ENCODE results near the gene DAP3. TPM values are rescaled to one million over a fixed set of nuclear protein-coding genes. Genes with fewer than 3 reads are reported as not detected.

Gene DAP3
- total RNA-seq, 1 experiment from 2014 or later = 160 TPM

DNA sequence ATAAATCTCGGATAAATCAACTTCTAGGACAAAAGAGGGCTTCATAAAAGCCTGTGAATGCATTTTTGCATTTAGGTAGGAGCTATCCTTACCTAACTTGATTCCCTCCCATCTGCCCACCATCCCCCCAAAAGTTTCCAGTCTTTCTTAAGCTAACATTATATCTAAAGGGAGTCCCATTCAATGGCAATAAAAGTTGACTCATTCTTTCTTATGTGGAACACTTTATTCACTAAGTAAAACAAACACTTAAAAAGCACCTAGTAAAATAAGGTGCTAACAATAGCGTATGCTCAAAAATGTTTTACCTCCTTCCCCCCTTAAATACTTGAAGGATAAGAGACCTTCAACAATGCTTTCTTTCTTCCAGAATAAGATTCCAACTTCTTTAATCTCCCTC is 84.3 kb downstream of the DAP3 start:
- DNase-seq (ENCODE audit: low spot score) = peak; percentile 33

GRCh38 chr1:155776414-155776813 is 87.5 kb downstream of the DAP3 start:
- DNase-seq (ENCODE audit: low spot score) = peak; percentile 52

DNA sequence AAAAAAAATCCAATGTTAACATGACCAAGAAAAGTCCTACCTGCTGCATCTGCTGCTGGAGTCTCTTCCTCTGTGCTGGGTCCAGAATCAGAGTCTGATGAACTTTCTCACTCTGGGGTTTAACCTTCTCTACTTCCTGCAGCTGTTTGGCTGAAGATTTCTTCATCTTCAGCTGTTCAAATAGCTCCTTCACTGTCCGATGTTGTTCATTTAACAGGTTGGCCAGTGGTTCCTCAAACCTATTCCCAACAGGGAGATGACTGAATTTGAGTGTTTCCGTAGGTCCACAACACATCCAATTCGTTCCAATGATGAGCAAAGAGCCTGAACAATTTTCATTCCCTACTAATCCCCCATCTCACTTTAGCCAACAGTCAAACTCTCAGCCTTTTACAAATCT is 88.7 kb downstream of the DAP3 start:
- DNase-seq (ENCODE audit: low spot score) = no peak

Other genes with a start within 250 kb of the DAP3 start
- 20.1 and 26.8 TPM in 2 replicates for gene ASH1L, start 126.3 kb upstream of the DAP3 start, total RNA-seq (2014; rRNA removed; shearing (Covaris generic))
- gene MSTO1, start 78.9 kb upstream of the DAP3 start, total RNA-seq (2014; rRNA removed; shearing (Covaris generic)) = 34.3 and 42.7 TPM in 2 replicates
- 48.2 and 64.7 TPM in 2 replicates for gene YY1AP1, start 317 bp upstream of the DAP3 start, total RNA-seq (2014; rRNA removed; shearing (Covaris generic))
- 26.9 and 29.6 TPM in 2 replicates for gene GON4L, start 168.1 kb downstream of the DAP3 start, total RNA-seq (2014; rRNA removed; shearing (Covaris generic))
- gene SYT11, start 170.5 kb downstream of the DAP3 start, total RNA-seq (2014; rRNA removed; shearing (Covaris generic)) = 63.9 and 64.5 TPM in 2 replicates
- 65.1 and 81.9 TPM in 2 replicates for gene RIT1, start 222.3 kb downstream of the DAP3 start, total RNA-seq (2014; rRNA removed; shearing (Covaris generic))
- 52.3 and 53.9 TPM in 2 replicates for gene KHDC4, start 245.3 kb downstream of the DAP3 start, total RNA-seq (2014; rRNA removed; shearing (Covaris generic))

Data from A172 (cell line).